SH-SY5Y (cell line): ENCODE measurements around the gene ITGBL1.

Experiments used
- GATA2 ChIP-seq: IDR thresholded peaks from 2 replicates; pipeline ENCODE4 v1.6.1; 2011; ENCODE audit warnings: mild to moderate bottlenecking, low read depth, low read length
- GATA3 ChIP-seq: IDR thresholded peaks from 2 replicates; pipeline ENCODE4 v1.6.1; 2011; ENCODE audit warnings: low read depth, mild to moderate bottlenecking, low read length, moderate library complexity

GRCh38 chr13:101639711-101640110, 187.2 kb downstream of the ITGBL1 start:
- no peak for TF ChIP-seq GATA3
- no peak for TF ChIP-seq GATA2
